Measurements from ENCODE around the gene CLEC3A. TPM values are rescaled to one million over a fixed set of nuclear protein-coding genes. Genes with fewer than 3 reads are reported as not detected.

Gene CLEC3A
- total and polyA plus RNA-seq, 7 experiments from 2014 or later: not detected

DNA sequence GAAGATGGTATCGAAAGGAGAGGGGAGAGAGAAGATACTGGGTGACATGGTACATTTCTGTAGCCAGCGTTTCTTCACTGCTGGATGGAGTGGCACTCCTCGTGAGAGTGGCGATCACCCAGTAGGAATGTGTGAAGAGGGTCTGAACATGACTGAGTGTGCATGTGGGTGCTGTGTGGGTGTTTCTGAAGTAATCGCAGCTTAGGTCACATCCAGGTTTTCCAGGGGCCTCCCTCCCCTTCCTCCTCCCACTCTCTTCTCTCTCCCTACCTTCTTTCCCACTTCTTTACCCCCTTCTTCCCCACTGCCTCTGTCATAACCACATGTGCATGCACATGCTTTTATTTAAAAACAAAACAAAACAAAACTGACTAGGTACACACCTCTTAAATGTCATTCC lies 1.8 kb downstream of the CLEC3A start:
- H3K4me3 ChIP-seq (ENCODE audit: low read length): no peak overlapping the region
- Mint-ChIP-seq H3K9me3 (peaks cover 0 to 2% (median 0%) of the 10 kb centered on the region in 11 donors), H3K36me3 (no peaks in the 10 kb centered on the region), H3K27ac (no peak overlapping the region), H3K27me3 (peaks cover 8 to 36% (median 24%) of the 10 kb centered on the region in 5 donors), H3K4me3 (no peak overlapping the region), H3K4me1 (no peaks in the 10 kb centered on the region)
- H3K9me3 ChIP-seq (ENCODE audit: control insufficient read depth in 2 of 3, low read length in 3 of 3): no peaks in the 10 kb centered on the region
- DNase-seq: no peak
- no peak overlapping the region for H3K27ac ChIP-seq (ENCODE audit: low read depth, low read length)
- ChIA-PET CTCF (no interaction called here), POLR2A (no interaction called here)
- intact Hi-C loops (cut with micrococcal nuclease): no loop called here
- H3K4me1 ChIP-seq (ENCODE audit: control insufficient read depth in 2 of 2, insufficient read depth in 2 of 2, low read length in 2 of 2): no peaks in the 10 kb centered on the region
- no peaks in the 10 kb centered on the region for H3K27me3 ChIP-seq (ENCODE audit: control insufficient read depth in 2 of 2, insufficient read depth in 2 of 2, low read length in 2 of 2)
- H3K36me3 ChIP-seq (ENCODE audit: control insufficient read depth in 2 of 3, insufficient read depth in 3 of 3, low read length in 3 of 3): no peaks in the 10 kb centered on the region
- no peak for ATAC-seq

DNA sequence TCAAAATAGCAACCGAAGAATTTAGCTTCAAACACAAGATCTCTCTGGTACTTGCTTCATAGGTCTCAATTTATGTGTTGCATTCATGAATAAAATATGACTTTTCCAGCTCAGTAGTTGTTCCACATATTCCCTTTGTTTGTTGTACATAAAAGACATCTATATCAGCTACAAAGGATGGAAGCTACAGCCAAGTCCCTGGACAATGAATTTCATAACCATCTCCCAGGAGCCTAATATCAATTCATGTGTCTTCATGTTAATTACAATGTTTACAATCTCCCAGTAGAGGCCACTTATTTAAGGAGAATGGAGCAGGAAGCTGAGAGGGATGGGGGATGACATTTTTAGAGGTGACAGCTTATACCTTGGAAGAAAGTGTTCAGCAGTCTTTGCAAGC lies 3.3 kb downstream of the CLEC3A start:
- Histone ChIP-seq H3K36me3 (ENCODE audit: control insufficient read depth in 2 of 3, insufficient read depth in 3 of 3, low read length in 3 of 3) (no peaks in the 10 kb centered on the region), H3K9me3 (ENCODE audit: control insufficient read depth in 2 of 3, low read length in 3 of 3) (no peaks in the 10 kb centered on the region), H3K4me3 (ENCODE audit: low read length) (no peak overlapping the region), H3K4me1 (ENCODE audit: control insufficient read depth in 2 of 2, insufficient read depth in 2 of 2, low read length in 2 of 2) (no peaks in the 10 kb centered on the region), H3K27ac (ENCODE audit: low read depth, low read length) (no peak overlapping the region), H3K27me3 (ENCODE audit: control insufficient read depth in 2 of 2, insufficient read depth in 2 of 2, low read length in 2 of 2) (no peaks in the 10 kb centered on the region)
- Mint-ChIP-seq H3K27me3 (peaks cover 13 to 33% (median 21%) of the 10 kb centered on the region in 5 donors), H3K27ac (no peak overlapping the region), H3K4me3 (no peak overlapping the region), H3K4me1 (no peaks in the 10 kb centered on the region), H3K36me3 (no peaks in the 10 kb centered on the region), H3K9me3 (peaks cover 0 to 2% (median 0%) of the 10 kb centered on the region in 11 donors)
- ChIA-PET CTCF (no interaction called here), POLR2A (interaction anchor here (0.6 kb wide), 1 partner anchor 262 kb away, joined by 3 read pairs; no protein-coding TSS in a partner anchor)
- DNase-seq (no peak), ATAC-seq (no peak)
- intact Hi-C loops (cut with micrococcal nuclease): no loop called here

DNA sequence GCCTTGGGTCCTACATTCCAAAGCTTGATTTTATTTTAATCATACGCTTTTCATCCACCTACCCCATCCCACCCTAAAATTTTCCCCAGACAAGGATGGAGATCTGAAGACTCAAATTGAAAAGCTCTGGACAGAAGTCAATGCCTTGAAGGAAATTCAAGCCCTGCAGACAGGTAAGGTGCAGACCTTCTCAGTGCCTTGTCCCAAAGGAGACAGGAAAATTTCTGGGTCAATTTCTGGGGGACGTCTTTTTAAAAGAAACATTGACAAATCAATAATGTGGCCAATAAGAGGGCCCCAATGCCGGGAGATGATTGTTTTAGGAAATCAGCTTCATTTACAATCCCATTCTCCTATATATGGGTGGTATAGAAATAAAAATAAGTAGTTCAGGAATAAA lies 5.7 kb downstream of the CLEC3A start:
- no peak for ATAC-seq
- H3K4me1 Mint-ChIP-seq: peaks cover 0 to 6% (median 2%) of the 10 kb centered on the region in 7 donors
- H3K36me3 ChIP-seq (ENCODE audit: control insufficient read depth in 2 of 3, insufficient read depth in 3 of 3, low read length in 3 of 3): no peaks in the 10 kb centered on the region
- H3K27ac Mint-ChIP-seq: no peak overlapping the region
- POLR2A ChIA-PET: no interaction called here
- no peak overlapping the region for H3K4me3 Mint-ChIP-seq
- H3K9me3 ChIP-seq (ENCODE audit: control insufficient read depth in 2 of 3, low read length in 3 of 3): no peaks in the 10 kb centered on the region
- peaks cover 0 to 3% of the 10 kb centered on the region in 2 donors for H3K4me1 ChIP-seq (ENCODE audit: control insufficient read depth in 2 of 2, insufficient read depth in 2 of 2, low read length in 2 of 2)
- peaks cover 0 to 2% (median 0%) of the 10 kb centered on the region in 11 donors for H3K9me3 Mint-ChIP-seq
- H3K36me3 Mint-ChIP-seq: no peaks in the 10 kb centered on the region
- intact Hi-C loops (cut with micrococcal nuclease): no loop called here
- CTCF ChIA-PET: no interaction called here
- peaks cover 13 to 26% (median 14%) of the 10 kb centered on the region in 5 donors for H3K27me3 Mint-ChIP-seq
- no peak overlapping the region for H3K4me3 ChIP-seq (ENCODE audit: low read length)
- no peak for DNase-seq
- H3K27me3 ChIP-seq (ENCODE audit: control insufficient read depth in 2 of 2, insufficient read depth in 2 of 2, low read length in 2 of 2): no peaks in the 10 kb centered on the region
- H3K27ac ChIP-seq (ENCODE audit: low read depth, low read length): no peak overlapping the region

DNA sequence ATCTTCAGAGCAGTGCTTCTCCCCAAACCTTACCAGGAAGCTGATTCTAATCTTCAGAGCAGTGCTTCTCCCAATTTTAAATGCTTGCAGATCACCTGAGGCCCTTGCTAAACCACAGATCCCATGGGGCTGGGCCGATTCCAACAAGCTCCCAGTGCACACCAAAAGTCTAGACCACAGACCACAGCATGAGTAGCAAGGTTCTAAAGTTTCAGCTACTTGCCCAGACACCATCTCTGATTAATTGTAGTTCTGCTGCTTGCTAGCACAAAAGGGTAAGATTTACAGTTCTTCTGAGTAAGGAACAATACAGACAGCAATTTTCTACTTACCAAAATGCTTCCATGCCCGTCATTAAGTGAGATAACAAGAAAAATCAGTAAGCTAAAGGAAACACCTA lies 12.2 kb downstream of the CLEC3A start:
- ATAC-seq (no peak), DNase-seq (peak in 2 of 9 donors; percentile 13 to 15)
- Histone ChIP-seq H3K36me3 (ENCODE audit: control insufficient read depth in 2 of 3, insufficient read depth in 3 of 3, low read length in 3 of 3) (no peaks in the 10 kb centered on the region), H3K4me1 (ENCODE audit: control insufficient read depth in 2 of 2, insufficient read depth in 2 of 2, low read length in 2 of 2) (peaks cover 3 to 15% of the 10 kb centered on the region in 2 donors), H3K27ac (ENCODE audit: low read depth, low read length) (no peak overlapping the region), H3K4me3 (ENCODE audit: low read length) (no peak overlapping the region), H3K9me3 (ENCODE audit: control insufficient read depth in 2 of 3, low read length in 3 of 3) (no peaks in the 10 kb centered on the region), H3K27me3 (ENCODE audit: control insufficient read depth in 2 of 2, insufficient read depth in 2 of 2, low read length in 2 of 2) (no peaks in the 10 kb centered on the region)
- Mint-ChIP-seq H3K36me3 (no peaks in the 10 kb centered on the region), H3K27me3 (peaks cover 0 to 27% (median 6%) of the 10 kb centered on the region in 5 donors), H3K27ac (peak overlapping the region in 2 of 9 donors; percentile 33 to 77), H3K4me3 (peak overlapping the region in 6 of 10 donors; percentile 1 to 29 (median 18)), H3K4me1 (peaks cover 0 to 39% (median 29%) of the 10 kb centered on the region in 7 donors), H3K9me3 (peaks cover 0 to 2% (median 0%) of the 10 kb centered on the region in 11 donors)
- ChIA-PET POLR2A (no interaction called here), CTCF (no interaction called here)
- intact Hi-C loops (cut with micrococcal nuclease): no loop called here

DNA sequence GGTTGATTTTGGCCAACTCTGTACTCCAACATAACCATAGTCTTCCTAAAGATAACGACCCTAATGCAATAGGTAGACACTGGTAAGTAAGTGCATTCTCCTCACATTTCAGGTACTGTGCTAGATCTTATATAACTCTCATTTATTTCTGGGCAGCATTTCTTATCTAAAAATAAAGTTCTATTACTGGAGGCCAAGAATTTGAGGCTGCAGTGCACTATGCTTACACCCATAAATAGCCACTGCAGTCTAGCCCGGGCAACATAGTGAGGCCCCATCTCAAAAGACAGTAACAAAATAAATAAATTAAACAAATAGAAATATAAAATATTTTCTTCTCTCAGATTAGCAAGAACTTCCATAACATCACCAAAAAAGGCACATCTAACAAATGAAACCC lies 12.7 kb downstream of the CLEC3A start:
- H3K27me3 ChIP-seq (ENCODE audit: control insufficient read depth in 2 of 2, insufficient read depth in 2 of 2, low read length in 2 of 2): no peaks in the 10 kb centered on the region
- intact Hi-C loops (cut with micrococcal nuclease): no loop called here
- peaks cover 3 to 15% of the 10 kb centered on the region in 2 donors for H3K4me1 ChIP-seq (ENCODE audit: control insufficient read depth in 2 of 2, insufficient read depth in 2 of 2, low read length in 2 of 2)
- no peak overlapping the region for H3K27ac ChIP-seq (ENCODE audit: low read depth, low read length)
- H3K36me3 ChIP-seq (ENCODE audit: control insufficient read depth in 2 of 3, insufficient read depth in 3 of 3, low read length in 3 of 3): no peaks in the 10 kb centered on the region
- no peaks in the 10 kb centered on the region for H3K9me3 ChIP-seq (ENCODE audit: control insufficient read depth in 2 of 3, low read length in 3 of 3)
- POLR2A ChIA-PET: no interaction called here
- DNase-seq (no peak), ATAC-seq (no peak)
- Mint-ChIP-seq H3K4me1 (peaks cover 0 to 39% (median 29%) of the 10 kb centered on the region in 7 donors), H3K27me3 (peaks cover 1 to 28% (median 10%) of the 10 kb centered on the region in 5 donors), H3K4me3 (peak overlapping the region in 2 of 10 donors; percentile 24 to 29), H3K9me3 (peaks cover 0 to 2% (median 0%) of the 10 kb centered on the region in 11 donors), H3K36me3 (no peaks in the 10 kb centered on the region), H3K27ac (no peak overlapping the region)
- no peak overlapping the region for H3K4me3 ChIP-seq (ENCODE audit: low read length)
- CTCF ChIA-PET: no interaction called here

DNA sequence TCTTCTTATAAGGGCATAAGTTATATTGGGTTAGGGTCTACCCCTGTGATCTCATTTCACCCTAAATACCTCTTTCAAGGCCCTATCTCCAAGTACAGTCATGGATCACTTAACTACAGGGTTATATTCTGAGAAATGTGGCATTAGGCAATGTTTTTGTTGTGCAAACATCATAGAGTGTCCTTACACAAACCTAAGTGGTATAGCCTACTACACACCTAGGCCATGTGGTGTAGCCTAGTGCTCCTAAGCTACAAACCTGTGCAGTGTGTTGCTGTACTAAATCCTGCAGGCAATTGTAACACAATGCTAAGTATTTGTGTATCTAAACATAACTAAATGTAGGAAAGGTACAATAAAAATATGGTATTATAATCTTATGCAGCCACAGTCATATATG lies 18.0 kb downstream of the CLEC3A start:
- Histone ChIP-seq H3K4me3 (ENCODE audit: low read length) (no peak overlapping the region), H3K36me3 (ENCODE audit: control insufficient read depth in 2 of 3, insufficient read depth in 3 of 3, low read length in 3 of 3) (no peaks in the 10 kb centered on the region), H3K4me1 (ENCODE audit: control insufficient read depth in 2 of 2, insufficient read depth in 2 of 2, low read length in 2 of 2) (peaks cover 0 to 6% of the 10 kb centered on the region in 2 donors), H3K9me3 (ENCODE audit: control insufficient read depth in 2 of 3, low read length in 3 of 3) (no peaks in the 10 kb centered on the region), H3K27me3 (ENCODE audit: control insufficient read depth in 2 of 2, insufficient read depth in 2 of 2, low read length in 2 of 2) (no peaks in the 10 kb centered on the region), H3K27ac (ENCODE audit: low read depth, low read length) (no peak overlapping the region)
- ChIA-PET POLR2A (no interaction called here), CTCF (no interaction called here)
- Mint-ChIP-seq H3K36me3 (no peaks in the 10 kb centered on the region), H3K4me3 (no peak overlapping the region), H3K27ac (no peak overlapping the region), H3K27me3 (peaks cover 23 to 35% (median 30%) of the 10 kb centered on the region in 5 donors), H3K4me1 (peaks cover 0 to 11% (median 4%) of the 10 kb centered on the region in 7 donors), H3K9me3 (peaks cover 0 to 2% (median 0%) of the 10 kb centered on the region in 11 donors)
- DNase-seq (no peak), ATAC-seq (no peak)
- intact Hi-C loops (cut with micrococcal nuclease): no loop called here

DNA sequence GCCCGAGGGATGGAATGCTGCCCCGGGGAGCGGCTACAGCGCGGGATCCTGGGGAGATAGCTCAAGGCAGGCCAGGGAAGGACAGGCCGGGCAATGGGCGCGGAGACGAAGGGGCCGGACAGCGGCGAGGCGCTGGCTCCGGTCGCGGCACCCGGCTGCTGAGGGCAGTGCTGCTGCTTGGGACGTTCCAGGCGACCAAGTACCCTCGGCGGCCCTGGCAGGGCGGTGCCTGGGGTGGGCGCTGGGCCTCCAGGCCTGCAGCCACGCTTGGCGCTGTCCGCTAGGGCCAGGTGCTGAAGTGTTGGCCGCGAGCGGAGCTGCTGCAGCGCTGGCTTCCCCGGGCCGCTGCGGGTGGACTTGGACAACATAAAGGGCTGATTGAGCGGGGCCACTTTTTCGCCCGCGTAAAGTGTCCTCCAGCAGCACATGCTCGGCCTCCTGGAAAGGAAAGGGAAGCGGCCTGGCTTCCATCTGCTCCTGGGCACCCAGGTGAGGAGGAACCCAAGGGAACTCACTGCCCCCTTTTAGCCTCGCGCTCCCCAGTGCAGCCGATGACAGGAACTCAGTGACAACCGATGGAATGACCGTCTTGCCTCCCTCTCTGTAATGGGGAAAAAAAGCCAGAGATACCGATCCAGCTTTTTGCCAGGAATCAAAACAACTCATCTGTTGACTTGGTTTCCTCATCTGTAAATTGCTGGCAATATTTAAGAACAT lies 23.7 kb downstream of the CLEC3A start:
- no peak overlapping the region for H3K4me3 ChIP-seq (ENCODE audit: low read length)
- Mint-ChIP-seq H3K36me3 (no peaks in the 10 kb centered on the region), H3K27me3 (peaks cover 20 to 57% (median 31%) of the 10 kb centered on the region in 5 donors), H3K4me1 (no peaks in the 10 kb centered on the region), H3K9me3 (peaks cover 0 to 4% (median 0%) of the 10 kb centered on the region in 11 donors), H3K4me3 (no peak overlapping the region), H3K27ac (no peak overlapping the region)
- CTCF ChIA-PET: no interaction called here
- DNase-seq (peak in 4 of 9 donors; percentile 7 to 65 (median 12)), ATAC-seq (no peak)
- no peaks in the 10 kb centered on the region for H3K36me3 ChIP-seq (ENCODE audit: control insufficient read depth in 2 of 3, insufficient read depth in 3 of 3, low read length in 3 of 3)
- H3K9me3 ChIP-seq (ENCODE audit: control insufficient read depth in 2 of 3, low read length in 3 of 3): no peaks in the 10 kb centered on the region
- POLR2A ChIA-PET: no interaction called here
- H3K4me1 ChIP-seq (ENCODE audit: control insufficient read depth in 2 of 2, insufficient read depth in 2 of 2, low read length in 2 of 2): no peaks in the 10 kb centered on the region
- intact Hi-C loops (cut with micrococcal nuclease): no loop called here
- H3K27ac ChIP-seq (ENCODE audit: low read depth, low read length): no peak overlapping the region
- H3K27me3 ChIP-seq (ENCODE audit: control insufficient read depth in 2 of 2, insufficient read depth in 2 of 2, low read length in 2 of 2): no peaks in the 10 kb centered on the region
